ENCODE results near the gene TNF.

Gene TNF

GRCh38 chr6:31575335-31575901 lies at the start of gene TNF:
Gene TNF (plus strand): TSS chr6:31575565. CDS start chr6:31575742, 177 bp downstream.
- no peak for DNase-seq (ENCODE audit: low spot score)

DNA sequence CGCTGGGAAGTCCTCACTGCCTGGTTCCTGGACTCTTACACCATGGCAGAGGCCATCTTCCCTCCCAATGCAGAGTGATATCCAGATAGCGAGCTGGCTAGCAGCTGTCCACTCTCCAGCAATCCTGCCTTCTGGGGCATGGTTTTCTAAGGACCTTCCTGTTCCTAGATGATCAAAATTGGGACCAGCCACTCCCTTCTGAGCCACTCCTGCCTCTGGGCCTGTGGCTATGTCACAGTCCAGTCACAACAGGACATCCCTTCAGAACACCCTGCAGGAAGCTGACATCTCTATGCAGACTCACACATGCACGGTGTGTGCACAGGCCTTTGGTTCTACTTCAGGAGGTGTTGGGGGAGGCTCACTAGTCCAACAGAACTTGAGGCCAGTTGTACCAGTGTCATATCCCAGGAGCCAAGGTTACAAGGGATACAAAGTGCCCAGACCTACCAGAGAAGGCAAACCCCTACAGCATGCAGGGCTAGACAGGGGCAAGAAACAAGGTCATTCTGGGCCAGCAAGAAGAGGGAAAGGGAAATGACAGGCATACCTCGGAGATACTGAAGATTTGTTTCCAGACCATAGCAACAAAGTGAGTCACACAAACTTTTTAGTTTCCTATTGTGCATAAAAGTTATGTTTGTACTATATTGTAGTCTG lies 49.3 kb upstream of the TNF start:
- DNase-seq (ENCODE audit: low spot score), result no peak

GRCh38 chr6:31528307-31528777 lies 47.0 kb upstream of the TNF start:
- no peak for DNase-seq (ENCODE audit: low spot score)

DNA sequence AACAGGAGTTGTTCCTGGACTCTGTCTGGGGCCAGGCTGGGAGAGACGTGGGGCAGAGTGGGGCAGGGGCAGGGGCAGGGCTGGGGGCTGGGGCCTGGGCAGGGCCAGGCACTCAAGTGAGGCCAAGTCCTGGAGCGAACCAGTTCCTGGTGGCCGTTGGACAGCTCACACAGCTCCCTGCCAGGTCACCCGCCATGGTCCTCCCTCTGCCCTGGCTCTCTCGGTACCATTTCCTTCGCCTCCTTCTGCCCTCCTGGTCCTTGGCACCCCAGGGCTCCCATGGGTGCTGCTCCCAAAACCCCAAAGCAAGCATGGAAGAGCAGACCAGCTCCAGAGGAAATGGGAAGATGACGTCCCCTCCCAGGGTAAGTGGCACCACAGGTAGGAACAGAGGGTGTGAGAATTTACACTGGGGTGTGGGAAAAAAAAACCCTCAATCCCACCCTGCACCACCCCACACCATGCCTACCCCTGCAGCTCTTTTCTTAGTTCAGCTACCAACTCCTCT lies 46.5 kb upstream of the TNF start, which contains the start of gene MCCD1:
Gene MCCD1 (plus strand): TSS at position 142 of the 508 bp plus-strand sequence. CDS start 53 bp downstream, at position 195.
- DNase-seq (ENCODE audit: low spot score), result no peak

GRCh38 chr6:31529329-31530150 lies 45.8 kb upstream of the TNF start:
- DNase-seq (ENCODE audit: low spot score), result no peak

DNA sequence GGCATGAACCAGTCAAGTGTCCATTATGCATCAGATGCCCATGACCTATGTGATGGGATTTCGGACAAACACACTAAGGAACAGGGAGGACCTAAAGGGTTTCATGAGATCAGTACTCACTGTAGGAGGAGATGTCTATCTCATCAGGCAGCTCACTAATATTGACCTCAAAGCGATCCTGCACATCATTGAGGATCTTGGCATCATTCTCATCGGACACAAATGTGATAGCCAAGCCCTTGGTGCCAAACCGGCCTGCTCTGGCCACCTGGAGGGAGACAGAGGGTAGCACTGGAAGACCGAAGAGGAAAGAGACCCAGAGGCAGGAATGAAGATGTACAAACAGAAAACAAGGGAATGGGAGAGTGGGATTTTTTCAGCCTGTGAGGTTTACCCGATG lies 44.7 kb upstream of the TNF start:
- no peak for DNase-seq (ENCODE audit: low spot score)

- no peak for DNase-seq (ENCODE audit: low spot score)
Measured at GRCh38 chr6:31531162-31531561, 44.2 kb upstream of the TNF start.

DNA sequence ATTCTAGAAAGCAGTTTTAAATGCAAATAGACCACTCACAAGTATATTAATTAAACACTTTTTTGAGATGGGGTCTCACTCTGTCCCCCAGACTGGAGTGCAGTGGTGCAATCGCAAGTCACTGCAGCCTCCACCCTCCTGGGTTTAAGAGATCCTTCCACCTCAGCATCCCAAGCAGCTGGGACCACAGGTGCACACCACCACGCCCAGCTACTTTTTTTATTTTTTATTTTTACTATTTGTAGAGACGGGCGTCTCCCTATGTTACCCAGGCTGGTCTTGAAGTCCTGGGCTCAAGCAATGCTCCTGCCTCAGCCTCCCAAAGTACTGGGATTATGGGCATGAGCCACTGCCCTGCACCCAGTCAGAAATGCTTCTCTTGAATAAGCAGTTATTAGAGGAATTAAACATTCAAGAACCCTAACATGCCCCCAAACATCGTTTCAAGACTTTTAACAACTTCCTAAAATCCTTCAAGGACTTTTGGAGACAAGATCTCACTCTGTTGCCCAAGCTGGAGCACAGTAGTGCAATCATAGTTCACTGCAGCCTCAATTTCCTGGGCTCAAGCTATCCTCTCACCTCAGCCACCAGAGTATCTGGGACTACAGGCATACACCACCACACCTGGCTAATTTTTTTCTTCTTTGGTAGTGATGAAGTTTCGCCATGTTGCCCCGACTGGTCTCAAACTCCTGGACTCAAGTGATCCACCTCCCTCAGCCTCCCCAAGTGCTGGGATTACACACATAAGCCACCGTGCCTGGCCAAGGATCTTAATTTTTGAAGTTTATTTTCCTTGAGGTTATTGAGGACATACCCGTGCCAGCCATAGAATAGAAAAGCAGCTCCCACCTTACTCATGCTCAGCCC lies 43.4 kb upstream of the TNF start:
- DNase-seq (ENCODE audit: low spot score), result no peak

DNA sequence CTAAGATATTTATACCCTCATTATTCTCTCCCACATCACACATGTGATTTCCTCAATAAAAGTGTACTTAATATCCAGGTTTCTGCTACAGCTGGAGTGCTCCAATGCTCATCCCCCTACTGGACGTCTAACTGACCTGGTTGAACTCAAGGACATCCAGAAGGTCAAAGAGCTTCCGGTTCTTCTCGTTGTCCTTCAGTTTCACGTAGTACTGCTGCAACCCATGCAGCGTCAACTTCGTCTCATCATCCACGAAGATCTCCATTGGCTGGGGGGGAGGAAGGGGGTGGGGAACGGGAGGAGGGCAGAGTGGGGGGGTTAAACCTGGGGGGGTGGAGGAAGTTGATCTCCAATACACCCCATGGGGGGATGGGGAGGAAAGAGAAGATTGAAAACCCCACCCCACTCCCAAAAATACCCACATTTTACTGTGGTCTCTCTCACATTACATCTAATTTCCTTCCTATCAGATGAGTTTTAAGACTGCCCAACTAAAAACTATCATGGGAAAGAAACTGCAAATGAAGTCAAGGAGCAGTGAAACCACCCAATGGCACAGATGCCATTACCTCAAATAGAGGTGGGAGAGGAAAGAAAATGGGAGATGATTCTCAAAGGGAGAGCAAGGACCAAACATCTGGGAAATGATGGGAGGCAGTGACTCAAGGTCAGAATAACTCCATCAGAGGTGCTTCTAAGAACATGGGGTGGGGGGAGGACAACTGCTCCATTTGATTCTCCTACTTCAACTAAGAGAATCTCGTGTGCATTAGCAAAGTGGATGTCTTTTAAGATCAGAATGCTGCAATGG lies 42.5 kb upstream of the TNF start:
- no peak for DNase-seq (ENCODE audit: low spot score)

DNA sequence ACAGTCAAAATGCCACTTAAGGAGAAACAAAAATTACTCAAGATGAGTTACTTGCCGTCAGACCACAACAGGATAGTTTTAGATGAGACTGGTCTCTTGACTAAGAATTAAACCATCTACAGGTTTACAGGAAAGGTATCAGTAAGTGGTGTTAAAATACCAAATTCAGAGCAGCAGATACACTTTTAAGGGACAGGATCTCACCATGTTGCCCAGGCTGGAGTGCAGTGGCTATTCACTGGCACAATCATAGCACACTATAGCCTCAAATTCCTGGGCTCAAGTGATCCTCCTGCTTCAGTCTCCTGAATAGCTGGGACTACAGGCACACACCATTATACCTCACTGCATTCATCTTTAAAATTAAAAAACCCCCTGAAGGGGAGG lies 41.9 kb upstream of the TNF start:
- no peak for DNase-seq (ENCODE audit: low spot score)

GRCh38 chr6:31534011-31534410 lies 41.4 kb upstream of the TNF start:
- DNase-seq (ENCODE audit: low spot score), result no peak

DNA sequence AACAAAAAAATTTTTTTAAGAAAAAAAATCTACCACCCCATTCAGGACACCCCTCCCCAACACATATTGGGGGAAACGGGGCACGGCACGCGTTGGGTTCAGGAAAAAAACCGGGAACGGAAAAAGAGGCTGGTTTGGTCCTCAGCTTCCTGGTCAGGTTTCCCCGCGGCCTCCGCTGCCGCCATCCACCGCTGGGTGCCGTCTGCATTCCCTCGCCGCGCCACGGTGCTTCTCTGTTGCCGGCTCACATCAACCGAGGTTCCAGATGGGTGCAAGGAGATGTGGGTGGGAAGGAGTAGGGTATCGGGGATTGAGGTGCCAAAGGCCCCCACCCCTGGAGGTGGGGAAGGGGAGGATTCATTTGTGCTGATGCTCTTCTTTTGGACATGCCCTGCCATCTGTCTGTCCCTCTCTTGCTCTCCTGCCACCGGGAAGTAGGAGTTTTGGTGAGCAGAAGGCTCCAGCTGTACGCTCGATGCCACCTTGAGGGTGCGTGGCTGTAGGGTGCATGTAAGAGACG lies 40.8 kb upstream of the TNF start:
- no peak for DNase-seq (ENCODE audit: low spot score)

DNA sequence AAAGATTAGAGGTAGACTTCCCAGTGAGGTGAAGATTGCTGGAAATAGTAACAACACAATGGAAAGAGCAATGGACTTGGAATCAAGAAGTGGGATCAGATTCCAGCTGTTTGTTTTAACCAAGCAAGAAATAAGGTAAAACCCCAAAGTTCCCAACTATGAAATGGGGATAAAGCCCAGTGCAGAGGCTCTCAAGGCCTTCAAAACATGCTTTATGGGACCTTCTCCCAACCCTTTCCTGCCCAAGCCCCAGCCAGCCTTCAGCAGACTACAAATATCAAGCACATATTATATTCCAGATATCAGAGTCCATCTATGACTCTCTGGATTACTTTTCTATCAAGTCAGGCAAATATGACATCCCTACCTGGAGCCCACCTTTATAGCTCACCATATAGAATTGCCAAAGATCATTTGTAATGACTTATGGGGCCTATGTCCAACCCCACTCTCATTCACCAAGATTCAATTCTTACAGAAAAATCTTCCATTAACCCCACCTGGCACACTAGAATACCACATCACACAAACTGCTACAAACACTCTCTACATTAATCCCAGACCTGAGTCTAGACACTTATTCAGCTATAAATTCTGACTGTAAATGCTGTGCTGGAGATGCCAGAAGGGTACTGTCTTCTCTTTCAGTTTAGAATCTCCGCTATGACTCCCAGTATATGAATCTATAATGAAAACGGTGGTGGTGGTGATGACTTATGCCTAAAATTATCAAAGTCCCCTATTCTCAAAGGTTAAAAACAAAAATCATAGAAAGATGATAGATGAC lies 39.6 kb upstream of the TNF start:
- DNase-seq (ENCODE audit: low spot score), result no peak

DNA sequence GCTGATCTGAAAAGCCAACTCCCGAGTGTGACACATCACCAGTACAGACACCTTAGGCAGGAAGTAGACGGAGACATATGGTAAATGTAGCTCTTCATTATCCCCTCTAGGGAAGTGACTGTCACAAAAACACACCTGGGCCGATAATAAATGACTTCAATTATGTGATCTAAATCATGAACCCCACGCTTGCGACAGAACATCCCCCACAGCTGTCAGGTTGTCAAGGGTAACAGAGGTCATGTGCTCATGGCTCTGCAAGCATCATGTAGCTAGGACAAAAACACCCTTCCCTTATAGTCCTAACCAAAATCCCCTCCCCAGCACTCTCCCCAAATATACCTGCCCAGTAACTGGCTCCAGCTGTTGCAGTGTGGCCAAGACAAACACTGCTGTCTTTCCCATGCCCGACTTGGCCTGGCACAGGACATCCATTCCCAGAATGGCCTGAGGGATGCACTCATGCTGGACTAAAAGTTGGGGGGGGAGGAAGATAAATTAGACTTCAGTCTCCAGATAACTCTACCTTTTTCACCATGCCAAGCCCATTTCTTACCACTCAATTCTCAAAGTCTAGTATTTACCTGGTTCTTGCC lies 36.5 kb upstream of the TNF start:
- DNase-seq (ENCODE audit: low spot score), result no peak

- no peak for DNase-seq (ENCODE audit: low spot score)
Measured at GRCh38 chr6:31540640-31541039, 34.7 kb upstream of the TNF start.

DNA sequence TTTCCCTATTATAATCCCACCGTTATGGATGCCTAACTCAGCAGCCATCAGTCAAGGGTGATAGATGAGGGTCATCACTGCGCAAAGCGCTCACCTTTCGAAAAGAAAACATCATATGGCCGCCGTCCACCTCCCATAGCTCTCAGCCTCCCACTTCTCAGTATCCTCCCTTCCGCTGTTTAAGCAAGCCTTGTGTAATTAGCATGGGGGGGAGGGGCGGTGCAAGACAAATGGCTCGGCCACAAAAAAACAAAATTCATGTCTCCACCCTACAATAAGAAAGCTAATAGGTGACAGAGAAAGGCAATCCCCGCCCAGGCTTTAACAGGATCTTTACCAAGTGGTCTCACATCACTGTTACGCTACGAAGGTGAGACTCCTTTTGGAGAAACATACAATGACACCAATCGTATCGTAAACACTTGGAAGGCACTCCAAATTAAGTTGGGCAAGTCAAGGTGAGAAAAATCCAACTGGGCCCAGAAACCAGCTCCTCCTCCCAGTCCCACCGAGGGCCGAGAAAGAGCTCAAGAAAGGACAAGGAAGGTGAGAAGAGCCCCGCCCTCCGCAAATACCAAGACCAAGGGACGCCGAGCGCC lies 34.2 kb upstream of the TNF start:
- DNase-seq (ENCODE audit: low spot score), result no peak

GRCh38 chr6:31541658-31542521 lies 33.5 kb upstream of the TNF start, which contains the start of gene DDX39B:
Gene DDX39B (minus strand): TSS chr6:31542003. CDS start chr6:31540532, 1,471 bp downstream.
- peak; percentile 96 for DNase-seq (ENCODE audit: low spot score)

DNA sequence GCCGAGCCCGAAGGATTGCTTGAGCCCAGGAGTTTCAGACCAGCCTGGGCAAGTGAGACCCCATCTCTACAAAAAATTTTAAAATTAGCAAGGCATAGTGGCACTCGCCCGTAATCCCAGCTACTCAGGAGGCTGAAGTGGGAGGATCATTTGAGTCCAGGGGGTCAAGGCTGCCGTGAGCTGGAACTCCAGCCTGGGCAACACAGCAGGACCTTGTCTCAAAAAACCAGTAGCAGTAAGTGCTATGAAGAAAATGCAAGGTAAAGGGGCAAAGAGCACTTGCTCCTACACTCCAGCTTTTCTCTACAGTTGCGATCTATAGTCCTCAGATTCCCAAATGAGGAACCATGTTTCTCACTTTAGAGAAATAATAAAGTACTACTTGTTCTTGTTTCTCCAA lies 31.7 kb upstream of the TNF start:
- DNase-seq (ENCODE audit: low spot score), result no peak

Measured in left forelimb (tissue), 1 donor.